ENCODE measurements around the gene MRTFB.
"Not testable (repeated sequence)": the region's sequence is repeated elsewhere in the genome, so short reads cannot be mapped to it uniquely, and the experiment has no call there.

Gene MRTFB

DNA sequence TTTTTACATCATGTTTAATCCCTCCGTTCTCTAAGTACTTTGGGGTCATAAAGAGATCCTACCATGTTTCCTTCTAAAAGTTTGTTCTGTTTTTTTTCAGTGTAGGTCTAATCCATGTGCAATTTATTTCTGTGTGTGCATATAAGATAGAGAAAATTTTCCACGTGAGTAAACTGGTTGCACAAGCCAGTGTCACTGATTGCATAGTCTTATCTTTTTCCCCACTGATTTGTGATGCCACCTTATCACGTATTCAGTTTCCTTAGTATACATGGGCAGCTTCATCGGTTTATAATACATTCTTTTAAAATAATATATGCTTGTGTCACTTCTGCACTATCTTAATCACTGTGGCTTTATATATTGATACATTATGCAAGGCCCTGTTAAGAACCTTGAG, 49.2 kb downstream of the MRTFB start:
- H3K36me3 ChIP-seq (ENCODE audit: insufficient read depth, low read length), result no peaks in the 10 kb centered on the region
- no peak overlapping the region for H3K27ac ChIP-seq (ENCODE audit: low read length)
- DNase-seq (no peak), ATAC-seq (ENCODE audit: insufficient read depth, low read depth) (no peak)
- no peak overlapping the region for H3K4me3 ChIP-seq (ENCODE audit: low read depth in 1 of 2, low read length in 2 of 2)
- H3K9ac ChIP-seq (ENCODE audit: low read depth, low read length), result no peak overlapping the region
- H2AFZ ChIP-seq (ENCODE audit: low read depth, low read length), result no peak overlapping the region
- H3K79me2 ChIP-seq (ENCODE audit: insufficient read depth, low read length), result peaks cover 32% of the 10 kb centered on the region
- H3K4me1 ChIP-seq (ENCODE audit: insufficient read depth, low read length), result no peaks in the 10 kb centered on the region
- H3K4me2 ChIP-seq (ENCODE audit: insufficient read depth, low read length), result no peak overlapping the region
- peaks cover 10% of the 10 kb centered on the region; the same call in 1 of the 2 replicates for H4K20me1 ChIP-seq (ENCODE audit: insufficient read depth, low read length)
- H3K9me3 ChIP-seq (ENCODE audit: insufficient read depth, low read length, severe bottlenecking), result peaks cover 3% of the 10 kb centered on the region
- no peak for TF ChIP-seq EZH2 (IDR thresholded peaks at IDR 0.05; ENCODE audit: borderline replicate concordance, low read depth, low read length, severe bottlenecking)
- no peaks in the 10 kb centered on the region for H3K27me3 ChIP-seq (ENCODE audit: insufficient read depth, low read length, poor library complexity)

DNA sequence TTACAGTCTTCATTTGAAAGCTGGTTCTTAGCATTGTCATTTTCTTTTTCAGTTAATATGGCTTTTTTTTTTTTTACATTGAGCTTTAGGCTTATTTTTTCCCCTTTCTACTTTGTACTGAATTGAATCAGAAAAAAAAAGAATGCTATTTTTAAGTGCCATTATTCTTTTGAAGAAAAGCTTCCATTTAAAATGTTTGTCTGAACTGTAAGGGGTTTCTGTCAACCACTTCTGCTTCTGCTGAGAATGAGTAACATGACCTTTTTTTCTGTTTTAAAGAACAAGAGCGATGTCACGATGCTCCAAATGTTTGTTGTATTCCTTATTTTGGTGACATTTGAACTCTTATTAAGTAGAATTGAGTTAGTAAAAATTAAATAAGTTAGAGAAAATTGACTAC, 50.0 kb downstream of the MRTFB start:
- Histone ChIP-seq H4K20me1 (ENCODE audit: insufficient read depth, low read length) (peaks cover 12% of the 10 kb centered on the region; the same call in 1 of the 2 replicates), H3K79me2 (ENCODE audit: insufficient read depth, low read length) (peaks cover 30% of the 10 kb centered on the region)
- no peak for DNase-seq

DNA sequence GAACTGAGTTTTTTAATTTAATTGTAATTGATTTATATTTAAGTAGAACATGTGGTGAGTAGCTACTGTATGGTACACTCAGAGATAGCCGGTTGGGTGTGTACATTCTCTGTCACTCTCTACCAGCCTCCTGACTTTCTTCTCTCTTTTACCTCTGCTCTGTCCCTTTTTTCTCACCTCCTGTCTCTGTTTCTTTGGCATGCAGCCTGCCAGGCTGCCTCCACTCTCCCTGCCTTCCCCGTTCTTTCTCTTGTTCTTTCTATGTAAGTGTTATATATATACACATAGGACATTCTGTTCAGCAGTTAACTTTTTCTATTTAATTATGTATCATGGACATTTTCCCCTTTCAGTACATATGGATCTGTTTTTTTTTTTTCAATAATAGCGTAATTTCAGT, 50.8 kb downstream of the MRTFB start:
- peaks cover 12% of the 10 kb centered on the region; the same call in 1 of the 2 replicates for H4K20me1 ChIP-seq (ENCODE audit: insufficient read depth, low read length)
- no peaks in the 10 kb centered on the region for H3K27me3 ChIP-seq (ENCODE audit: insufficient read depth, low read length, poor library complexity)
- TF ChIP-seq, protein P1, sequence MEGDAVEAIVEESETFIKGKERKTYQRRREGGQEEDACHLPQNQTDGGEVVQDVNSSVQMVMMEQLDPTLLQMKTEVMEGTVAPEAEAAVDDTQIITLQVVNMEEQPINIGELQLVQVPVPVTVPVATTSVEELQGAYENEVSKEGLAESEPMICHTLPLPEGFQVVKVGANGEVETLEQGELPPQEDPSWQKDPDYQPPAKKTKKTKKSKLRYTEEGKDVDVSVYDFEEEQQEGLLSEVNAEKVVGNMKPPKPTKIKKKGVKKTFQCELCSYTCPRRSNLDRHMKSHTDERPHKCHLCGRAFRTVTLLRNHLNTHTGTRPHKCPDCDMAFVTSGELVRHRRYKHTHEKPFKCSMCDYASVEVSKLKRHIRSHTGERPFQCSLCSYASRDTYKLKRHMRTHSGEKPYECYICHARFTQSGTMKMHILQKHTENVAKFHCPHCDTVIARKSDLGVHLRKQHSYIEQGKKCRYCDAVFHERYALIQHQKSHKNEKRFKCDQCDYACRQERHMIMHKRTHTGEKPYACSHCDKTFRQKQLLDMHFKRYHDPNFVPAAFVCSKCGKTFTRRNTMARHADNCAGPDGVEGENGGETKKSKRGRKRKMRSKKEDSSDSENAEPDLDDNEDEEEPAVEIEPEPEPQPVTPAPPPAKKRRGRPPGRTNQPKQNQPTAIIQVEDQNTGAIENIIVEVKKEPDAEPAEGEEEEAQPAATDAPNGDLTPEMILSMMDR (IDR thresholded peaks at IDR 0.05; ENCODE audit: borderline replicate concordance, extremely low read depth, low read length, poor library complexity, severe bottlenecking), result no peak
- TF ChIP-seq EZH2 (IDR thresholded peaks at IDR 0.05; ENCODE audit: borderline replicate concordance, low read depth, low read length, severe bottlenecking), result no peak
- H3K27ac ChIP-seq (ENCODE audit: low read length), result no peak overlapping the region
- peaks cover 3% of the 10 kb centered on the region for H3K9me3 ChIP-seq (ENCODE audit: insufficient read depth, low read length, severe bottlenecking)
- H3K36me3 ChIP-seq (ENCODE audit: insufficient read depth, low read length), result no peaks in the 10 kb centered on the region
- no peak overlapping the region for H3K9ac ChIP-seq (ENCODE audit: low read depth, low read length)
- DNase-seq, result no peak
- no peaks in the 10 kb centered on the region for H3K4me1 ChIP-seq (ENCODE audit: insufficient read depth, low read length)
- H3K4me2 ChIP-seq (ENCODE audit: insufficient read depth, low read length), result no peak overlapping the region
- no peak overlapping the region for H3K4me3 ChIP-seq (ENCODE audit: low read depth in 1 of 2, low read length in 2 of 2)
- ATAC-seq (ENCODE audit: insufficient read depth, low read depth), result no peak
- H2AFZ ChIP-seq (ENCODE audit: low read depth, low read length), result no peak overlapping the region
- peaks cover 33% of the 10 kb centered on the region for H3K79me2 ChIP-seq (ENCODE audit: insufficient read depth, low read length)

More for the DNA sequence above, 50.0 kb downstream of the MRTFB start:
- Histone ChIP-seq H3K4me3 (ENCODE audit: low read depth in 1 of 2, low read length in 2 of 2) (no peak overlapping the region), H3K4me2 (ENCODE audit: insufficient read depth, low read length) (no peak overlapping the region), H2AFZ (ENCODE audit: low read depth, low read length) (no peak overlapping the region), H3K9me3 (ENCODE audit: insufficient read depth, low read length, severe bottlenecking) (peaks cover 3% of the 10 kb centered on the region), H3K36me3 (ENCODE audit: insufficient read depth, low read length) (no peaks in the 10 kb centered on the region), H3K27me3 (ENCODE audit: insufficient read depth, low read length, poor library complexity) (no peaks in the 10 kb centered on the region), H3K27ac (ENCODE audit: low read length) (no peak overlapping the region), H3K4me1 (ENCODE audit: insufficient read depth, low read length) (no peaks in the 10 kb centered on the region), H3K9ac (ENCODE audit: low read depth, low read length) (no peak overlapping the region)
- no peak for TF ChIP-seq EZH2 (IDR thresholded peaks at IDR 0.05; ENCODE audit: borderline replicate concordance, low read depth, low read length, severe bottlenecking)
- TF ChIP-seq, protein P1 (IDR thresholded peaks at IDR 0.05; ENCODE audit: borderline replicate concordance, extremely low read depth, low read length, poor library complexity, severe bottlenecking), result no peak
- no peak for ATAC-seq (ENCODE audit: insufficient read depth, low read depth)

DNA sequence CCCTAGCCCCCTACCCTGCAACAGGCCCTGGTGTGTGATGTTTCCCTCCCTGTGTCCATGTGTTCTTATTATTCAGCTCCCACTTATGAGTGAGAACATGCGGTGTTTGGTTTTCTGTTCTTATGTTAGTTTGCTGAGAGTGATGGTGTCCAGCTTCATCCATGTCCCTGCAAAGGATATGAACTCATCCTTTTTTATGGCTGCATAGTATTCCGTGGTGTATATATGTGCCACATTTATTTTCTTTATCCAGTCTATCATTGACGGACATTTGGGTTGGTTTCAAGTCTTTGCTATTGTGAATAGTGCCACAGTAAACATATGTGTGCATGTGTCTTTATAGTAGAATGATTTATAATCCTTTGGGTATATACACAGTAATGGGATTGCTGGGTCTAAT, 51.3 kb downstream of the MRTFB start:
- H3K36me3 ChIP-seq (ENCODE audit: insufficient read depth, low read length); H3K4me1 ChIP-seq (ENCODE audit: insufficient read depth, low read length); H3K4me2 ChIP-seq (ENCODE audit: insufficient read depth, low read length); H3K9ac ChIP-seq (ENCODE audit: low read depth, low read length); H3K9me3 ChIP-seq (ENCODE audit: insufficient read depth, low read length, severe bottlenecking); H3K27ac ChIP-seq (ENCODE audit: low read length); H3K27me3 ChIP-seq (ENCODE audit: insufficient read depth, low read length, poor library complexity); DNase-seq; H2AFZ ChIP-seq (ENCODE audit: low read depth, low read length); H3K4me3 ChIP-seq (ENCODE audit: low read depth in 1 of 2, low read length in 2 of 2); ATAC-seq (ENCODE audit: insufficient read depth, low read depth): not testable (repeated sequence)
- Histone ChIP-seq H4K20me1 (ENCODE audit: insufficient read depth, low read length) (peaks cover 12% of the 10 kb centered on the region; the same call in 1 of the 2 replicates), H3K79me2 (ENCODE audit: insufficient read depth, low read length) (peaks cover 33% of the 10 kb centered on the region)
